ENCODE measurements around the gene FAM161B.
"Not testable (repeated sequence)": the region's sequence is repeated elsewhere in the genome, so short reads cannot be mapped to it uniquely, and the experiment has no call there.

FAM161B gene

GRCh38 chr14:73997108-73997943 is 47.4 kb upstream of the FAM161B start:
- H3K36me3 ChIP-seq (ENCODE audit: control insufficient read depth, low read length): peaks cover 12% of the 10 kb centered on the region
- H3F3A ChIP-seq (ENCODE audit: control insufficient read depth, insufficient read depth): no peaks in the 10 kb centered on the region
- no peak for TF ChIP-seq EZH2phosphoT487 (IDR thresholded peaks at IDR 0.05; ENCODE audit: borderline replicate concordance, low read length)
- TF ChIP-seq, protein P1, sequence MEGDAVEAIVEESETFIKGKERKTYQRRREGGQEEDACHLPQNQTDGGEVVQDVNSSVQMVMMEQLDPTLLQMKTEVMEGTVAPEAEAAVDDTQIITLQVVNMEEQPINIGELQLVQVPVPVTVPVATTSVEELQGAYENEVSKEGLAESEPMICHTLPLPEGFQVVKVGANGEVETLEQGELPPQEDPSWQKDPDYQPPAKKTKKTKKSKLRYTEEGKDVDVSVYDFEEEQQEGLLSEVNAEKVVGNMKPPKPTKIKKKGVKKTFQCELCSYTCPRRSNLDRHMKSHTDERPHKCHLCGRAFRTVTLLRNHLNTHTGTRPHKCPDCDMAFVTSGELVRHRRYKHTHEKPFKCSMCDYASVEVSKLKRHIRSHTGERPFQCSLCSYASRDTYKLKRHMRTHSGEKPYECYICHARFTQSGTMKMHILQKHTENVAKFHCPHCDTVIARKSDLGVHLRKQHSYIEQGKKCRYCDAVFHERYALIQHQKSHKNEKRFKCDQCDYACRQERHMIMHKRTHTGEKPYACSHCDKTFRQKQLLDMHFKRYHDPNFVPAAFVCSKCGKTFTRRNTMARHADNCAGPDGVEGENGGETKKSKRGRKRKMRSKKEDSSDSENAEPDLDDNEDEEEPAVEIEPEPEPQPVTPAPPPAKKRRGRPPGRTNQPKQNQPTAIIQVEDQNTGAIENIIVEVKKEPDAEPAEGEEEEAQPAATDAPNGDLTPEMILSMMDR (IDR thresholded peaks at IDR 0.05; ENCODE audit: low read depth, low read length, poor library complexity, severe bottlenecking): no peak

GRCh38 chr14:73996731-73997107 is 46.8 kb upstream of the FAM161B start:
- H3F3A ChIP-seq (ENCODE audit: control insufficient read depth, insufficient read depth): no peaks in the 10 kb centered on the region
- H3K4me3 ChIP-seq (ENCODE audit: low read length): no peak overlapping the region
- no peak overlapping the region for H3K27ac ChIP-seq (ENCODE audit: low read depth, low read length)
- H3K36me3 ChIP-seq (ENCODE audit: control insufficient read depth, low read length): peaks cover 12% of the 10 kb centered on the region
- no peaks in the 10 kb centered on the region for H3K9me3 ChIP-seq (ENCODE audit: control insufficient read depth, insufficient read depth, low read length)
- H4K20me1 ChIP-seq (ENCODE audit: control insufficient read depth, insufficient read depth, low read depth, low read length): no peaks in the 10 kb centered on the region
- H3K27me3 ChIP-seq (ENCODE audit: control insufficient read depth, low read length): no peaks in the 10 kb centered on the region
- H3K79me2 ChIP-seq (ENCODE audit: control insufficient read depth, low read length): no peaks in the 10 kb centered on the region
- H3K4me1 ChIP-seq (ENCODE audit: control insufficient read depth, low read length): peaks cover 20% of the 10 kb centered on the region
- H3K4me2 ChIP-seq (ENCODE audit: low read length): no peak overlapping the region
- no peaks in the 10 kb centered on the region for H3K9me2 ChIP-seq (replicated peaks; ENCODE audit: control insufficient read depth, low read length)
- TF ChIP-seq, protein P1 (IDR thresholded peaks at IDR 0.05; ENCODE audit: low read depth, low read length, poor library complexity, severe bottlenecking): no peak
- TF ChIP-seq EZH2phosphoT487 (IDR thresholded peaks at IDR 0.05; ENCODE audit: borderline replicate concordance, low read length): no peak

More at GRCh38 chr14:73997108-73997943, 47.4 kb upstream of the FAM161B start:
- H3K4me3 ChIP-seq (ENCODE audit: low read length): no peak overlapping the region
- no peaks in the 10 kb centered on the region for H3K27me3 ChIP-seq (ENCODE audit: control insufficient read depth, low read length)
- no peak overlapping the region for H3K4me2 ChIP-seq (ENCODE audit: low read length)
- no peaks in the 10 kb centered on the region for H4K20me1 ChIP-seq (ENCODE audit: control insufficient read depth, insufficient read depth, low read depth, low read length)
- no peaks in the 10 kb centered on the region for H3K79me2 ChIP-seq (ENCODE audit: control insufficient read depth, low read length)
- H3K4me1 ChIP-seq (ENCODE audit: control insufficient read depth, low read length): peaks cover 20% of the 10 kb centered on the region
- H3K27ac ChIP-seq (ENCODE audit: low read depth, low read length): no peak overlapping the region
- H3K9me3 ChIP-seq (ENCODE audit: control insufficient read depth, insufficient read depth, low read length): no peaks in the 10 kb centered on the region
- no peaks in the 10 kb centered on the region for H3K9me2 ChIP-seq (replicated peaks; ENCODE audit: control insufficient read depth, low read length)

DNA sequence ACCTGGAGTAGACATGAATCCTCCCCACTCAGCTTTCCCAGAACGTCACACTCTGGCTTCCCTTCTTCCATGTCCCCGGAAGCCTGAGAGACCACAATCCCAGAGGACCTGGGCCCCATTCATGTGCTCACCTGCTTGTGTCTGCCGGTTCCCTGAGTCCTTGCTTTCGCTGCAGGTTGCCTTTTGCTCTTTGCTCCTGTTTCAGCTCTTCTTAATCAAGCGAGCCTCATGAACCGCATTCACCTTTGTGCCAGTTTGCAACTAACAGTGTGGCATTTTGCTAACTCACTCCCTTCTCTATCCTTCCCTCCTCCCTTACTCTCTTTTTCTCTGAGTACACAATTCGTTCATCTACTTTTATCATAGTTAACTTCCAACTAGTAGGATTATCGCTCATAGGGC is 46.1 kb upstream of the FAM161B start:
- Histone ChIP-seq H3K4me2 (ENCODE audit: low read length) (peak overlapping the region; percentile 55; the same call in 1 of the 2 replicates), H3K4me3 (ENCODE audit: low read length) (no peak overlapping the region)

DNA sequence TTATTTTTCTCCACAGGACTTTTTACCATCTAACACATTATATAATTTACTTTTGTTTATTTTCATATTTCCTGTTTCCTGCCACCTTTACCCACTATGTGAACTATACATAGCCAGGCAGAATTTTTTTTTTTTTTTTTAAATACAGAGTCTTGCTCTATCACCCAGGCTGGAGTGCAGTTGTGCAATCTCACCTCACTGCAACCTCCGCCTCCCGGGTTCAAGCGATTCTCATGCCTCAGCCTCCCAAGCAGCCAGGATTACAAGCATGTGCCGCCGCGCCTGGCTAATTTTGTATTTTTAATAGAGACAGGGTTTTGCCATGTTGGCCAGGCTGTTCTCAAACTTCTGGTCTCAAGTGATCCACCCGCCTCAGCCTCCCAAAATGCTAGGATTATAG is 45.0 kb upstream of the FAM161B start:
- peaks cover 12% of the 10 kb centered on the region for H3K36me3 ChIP-seq (ENCODE audit: control insufficient read depth, low read length)

More for the DNA sequence above, 46.1 kb upstream of the FAM161B start:
- Histone ChIP-seq H3K27ac (ENCODE audit: low read depth, low read length) (no peak overlapping the region), H3F3A (ENCODE audit: control insufficient read depth, insufficient read depth) (no peaks in the 10 kb centered on the region), H3K79me2 (ENCODE audit: control insufficient read depth, low read length) (no peaks in the 10 kb centered on the region), H3K4me1 (ENCODE audit: control insufficient read depth, low read length) (peaks cover 20% of the 10 kb centered on the region), H3K27me3 (ENCODE audit: control insufficient read depth, low read length) (no peaks in the 10 kb centered on the region), H4K20me1 (ENCODE audit: control insufficient read depth, insufficient read depth, low read depth, low read length) (no peaks in the 10 kb centered on the region), H3K9me3 (ENCODE audit: control insufficient read depth, insufficient read depth, low read length) (no peaks in the 10 kb centered on the region), H3K36me3 (ENCODE audit: control insufficient read depth, low read length) (peaks cover 12% of the 10 kb centered on the region), H3K9me2 (replicated peaks; ENCODE audit: control insufficient read depth, low read length) (no peaks in the 10 kb centered on the region)
- TF ChIP-seq, protein P1 (IDR thresholded peaks at IDR 0.05; ENCODE audit: low read depth, low read length, poor library complexity, severe bottlenecking): no peak
- TF ChIP-seq EZH2phosphoT487 (IDR thresholded peaks at IDR 0.05; ENCODE audit: borderline replicate concordance, low read length): no peak

More for the DNA sequence above, 45.0 kb upstream of the FAM161B start:
- H3K9me2 ChIP-seq (replicated peaks; ENCODE audit: control insufficient read depth, low read length); H3K9me3 ChIP-seq (ENCODE audit: control insufficient read depth, insufficient read depth, low read length); H4K20me1 ChIP-seq (ENCODE audit: control insufficient read depth, insufficient read depth, low read depth, low read length); H3K27me3 ChIP-seq (ENCODE audit: control insufficient read depth, low read length); H3F3A ChIP-seq (ENCODE audit: control insufficient read depth, insufficient read depth); H3K79me2 ChIP-seq (ENCODE audit: control insufficient read depth, low read length): not testable (repeated sequence)
- Histone ChIP-seq H3K4me2 (ENCODE audit: low read length) (peak overlapping the region; percentile 55), H3K4me3 (ENCODE audit: low read length) (peak overlapping the region; percentile 52), H3K4me1 (ENCODE audit: control insufficient read depth, low read length) (peaks cover 20% of the 10 kb centered on the region), H3K27ac (ENCODE audit: low read depth, low read length) (peak overlapping the region; percentile 3; the same call in 1 of the 2 replicates)

All from DOHH2 (cell line).